Measurements from ENCODE around the gene CCDC106.

DNA sequence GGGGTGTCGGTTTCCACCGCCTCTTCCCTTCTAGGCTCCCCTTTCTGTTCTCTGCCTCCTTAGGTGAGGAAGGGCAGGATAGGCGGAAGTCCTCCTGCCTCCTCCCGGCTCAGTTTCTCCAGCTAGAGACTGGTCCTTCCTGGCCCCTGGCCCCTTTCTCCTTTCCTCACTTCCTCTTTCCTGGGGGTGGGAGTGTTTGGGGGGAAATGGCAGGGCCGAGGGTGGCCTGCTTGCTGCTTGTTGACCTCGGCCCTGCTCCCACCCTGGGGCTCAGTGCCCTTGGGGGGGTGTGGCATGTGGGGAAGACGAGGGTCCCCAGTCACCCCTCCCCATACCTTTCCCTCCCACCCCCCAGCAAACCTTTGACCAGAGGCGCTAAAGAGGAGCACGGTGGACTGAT, 11.8 kb downstream of the CCDC106 start:
- TF ChIP-seq, protein P1, sequence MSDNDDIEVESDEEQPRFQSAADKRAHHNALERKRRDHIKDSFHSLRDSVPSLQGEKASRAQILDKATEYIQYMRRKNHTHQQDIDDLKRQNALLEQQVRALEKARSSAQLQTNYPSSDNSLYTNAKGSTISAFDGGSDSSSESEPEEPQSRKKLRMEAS (CRISPR knock-in tag; IDR thresholded peaks at IDR 0.05): no peak
- TF ChIP-seq, protein P2, sequence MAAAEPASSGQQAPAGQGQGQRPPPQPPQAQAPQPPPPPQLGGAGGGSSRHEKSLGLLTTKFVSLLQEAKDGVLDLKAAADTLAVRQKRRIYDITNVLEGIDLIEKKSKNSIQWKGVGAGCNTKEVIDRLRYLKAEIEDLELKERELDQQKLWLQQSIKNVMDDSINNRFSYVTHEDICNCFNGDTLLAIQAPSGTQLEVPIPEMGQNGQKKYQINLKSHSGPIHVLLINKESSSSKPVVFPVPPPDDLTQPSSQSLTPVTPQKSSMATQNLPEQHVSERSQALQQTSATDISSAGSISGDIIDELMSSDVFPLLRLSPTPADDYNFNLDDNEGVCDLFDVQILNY (CRISPR knock-in tag; IDR thresholded peaks at IDR 0.05): no peak
- TF ChIP-seq TP53 (CRISPR knock-in tag; IDR thresholded peaks at IDR 0.05): no peak
- TF ChIP-seq, protein P3, sequence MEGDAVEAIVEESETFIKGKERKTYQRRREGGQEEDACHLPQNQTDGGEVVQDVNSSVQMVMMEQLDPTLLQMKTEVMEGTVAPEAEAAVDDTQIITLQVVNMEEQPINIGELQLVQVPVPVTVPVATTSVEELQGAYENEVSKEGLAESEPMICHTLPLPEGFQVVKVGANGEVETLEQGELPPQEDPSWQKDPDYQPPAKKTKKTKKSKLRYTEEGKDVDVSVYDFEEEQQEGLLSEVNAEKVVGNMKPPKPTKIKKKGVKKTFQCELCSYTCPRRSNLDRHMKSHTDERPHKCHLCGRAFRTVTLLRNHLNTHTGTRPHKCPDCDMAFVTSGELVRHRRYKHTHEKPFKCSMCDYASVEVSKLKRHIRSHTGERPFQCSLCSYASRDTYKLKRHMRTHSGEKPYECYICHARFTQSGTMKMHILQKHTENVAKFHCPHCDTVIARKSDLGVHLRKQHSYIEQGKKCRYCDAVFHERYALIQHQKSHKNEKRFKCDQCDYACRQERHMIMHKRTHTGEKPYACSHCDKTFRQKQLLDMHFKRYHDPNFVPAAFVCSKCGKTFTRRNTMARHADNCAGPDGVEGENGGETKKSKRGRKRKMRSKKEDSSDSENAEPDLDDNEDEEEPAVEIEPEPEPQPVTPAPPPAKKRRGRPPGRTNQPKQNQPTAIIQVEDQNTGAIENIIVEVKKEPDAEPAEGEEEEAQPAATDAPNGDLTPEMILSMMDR (IDR thresholded peaks at IDR 0.05): no peak
- no peak for TF ChIP-seq NR2C2 (CRISPR knock-in tag; IDR thresholded peaks at IDR 0.05)
- TF ChIP-seq, protein P4, sequence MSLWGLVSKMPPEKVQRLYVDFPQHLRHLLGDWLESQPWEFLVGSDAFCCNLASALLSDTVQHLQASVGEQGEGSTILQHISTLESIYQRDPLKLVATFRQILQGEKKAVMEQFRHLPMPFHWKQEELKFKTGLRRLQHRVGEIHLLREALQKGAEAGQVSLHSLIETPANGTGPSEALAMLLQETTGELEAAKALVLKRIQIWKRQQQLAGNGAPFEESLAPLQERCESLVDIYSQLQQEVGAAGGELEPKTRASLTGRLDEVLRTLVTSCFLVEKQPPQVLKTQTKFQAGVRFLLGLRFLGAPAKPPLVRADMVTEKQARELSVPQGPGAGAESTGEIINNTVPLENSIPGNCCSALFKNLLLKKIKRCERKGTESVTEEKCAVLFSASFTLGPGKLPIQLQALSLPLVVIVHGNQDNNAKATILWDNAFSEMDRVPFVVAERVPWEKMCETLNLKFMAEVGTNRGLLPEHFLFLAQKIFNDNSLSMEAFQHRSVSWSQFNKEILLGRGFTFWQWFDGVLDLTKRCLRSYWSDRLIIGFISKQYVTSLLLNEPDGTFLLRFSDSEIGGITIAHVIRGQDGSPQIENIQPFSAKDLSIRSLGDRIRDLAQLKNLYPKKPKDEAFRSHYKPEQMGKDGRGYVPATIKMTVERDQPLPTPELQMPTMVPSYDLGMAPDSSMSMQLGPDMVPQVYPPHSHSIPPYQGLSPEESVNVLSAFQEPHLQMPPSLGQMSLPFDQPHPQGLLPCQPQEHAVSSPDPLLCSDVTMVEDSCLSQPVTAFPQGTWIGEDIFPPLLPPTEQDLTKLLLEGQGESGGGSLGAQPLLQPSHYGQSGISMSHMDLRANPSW (CRISPR knock-in tag; conservative IDR thresholded peaks at IDR 0.05; ENCODE audit: low read depth): no peak
- TF ChIP-seq, protein P5, sequence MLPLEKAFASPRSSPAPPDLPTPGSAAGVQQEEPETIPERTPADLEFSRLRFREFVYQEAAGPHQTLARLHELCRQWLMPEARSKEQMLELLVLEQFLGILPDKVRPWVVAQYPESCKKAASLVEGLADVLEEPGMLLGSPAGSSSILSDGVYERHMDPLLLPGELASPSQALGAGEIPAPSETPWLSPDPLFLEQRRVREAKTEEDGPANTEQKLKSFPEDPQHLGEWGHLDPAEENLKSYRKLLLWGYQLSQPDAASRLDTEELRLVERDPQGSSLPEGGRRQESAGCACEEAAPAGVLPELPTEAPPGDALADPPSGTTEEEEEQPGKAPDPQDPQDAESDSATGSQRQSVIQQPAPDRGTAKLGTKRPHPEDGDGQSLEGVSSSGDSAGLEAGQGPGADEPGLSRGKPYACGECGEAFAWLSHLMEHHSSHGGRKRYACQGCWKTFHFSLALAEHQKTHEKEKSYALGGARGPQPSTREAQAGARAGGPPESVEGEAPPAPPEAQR (CRISPR knock-in tag; IDR thresholded peaks at IDR 0.05): no peak
- TF ChIP-seq, protein P6, sequence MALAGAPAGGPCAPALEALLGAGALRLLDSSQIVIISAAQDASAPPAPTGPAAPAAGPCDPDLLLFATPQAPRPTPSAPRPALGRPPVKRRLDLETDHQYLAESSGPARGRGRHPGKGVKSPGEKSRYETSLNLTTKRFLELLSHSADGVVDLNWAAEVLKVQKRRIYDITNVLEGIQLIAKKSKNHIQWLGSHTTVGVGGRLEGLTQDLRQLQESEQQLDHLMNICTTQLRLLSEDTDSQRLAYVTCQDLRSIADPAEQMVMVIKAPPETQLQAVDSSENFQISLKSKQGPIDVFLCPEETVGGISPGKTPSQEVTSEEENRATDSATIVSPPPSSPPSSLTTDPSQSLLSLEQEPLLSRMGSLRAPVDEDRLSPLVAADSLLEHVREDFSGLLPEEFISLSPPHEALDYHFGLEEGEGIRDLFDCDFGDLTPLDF (CRISPR knock-in tag; IDR thresholded peaks at IDR 0.05): no peak

Data from WTC11 (cell line).